DND-41 (cell line): ENCODE measurements around the gene REST.

ENCODE experiments used
- EZH2 ChIP-seq: IDR thresholded peaks from 3 replicates; pipeline ENCODE4 v1.6.1; 2012; ENCODE audit warnings: borderline replicate concordance, low read depth, mild to moderate bottlenecking, moderate library complexity, low read length, inconsistent platforms; ENCODE audit not compliant: severe bottlenecking
- TF ChIP-seq, protein P1 (sequence below): IDR thresholded peaks from 2 replicates; pipeline ENCODE4 v1.5.1; 2012; ENCODE audit warnings: borderline replicate concordance, low read length, moderate library complexity, mild to moderate bottlenecking; ENCODE audit not compliant: poor library complexity, severe bottlenecking; ENCODE audit errors: extremely low read depth

DNA sequence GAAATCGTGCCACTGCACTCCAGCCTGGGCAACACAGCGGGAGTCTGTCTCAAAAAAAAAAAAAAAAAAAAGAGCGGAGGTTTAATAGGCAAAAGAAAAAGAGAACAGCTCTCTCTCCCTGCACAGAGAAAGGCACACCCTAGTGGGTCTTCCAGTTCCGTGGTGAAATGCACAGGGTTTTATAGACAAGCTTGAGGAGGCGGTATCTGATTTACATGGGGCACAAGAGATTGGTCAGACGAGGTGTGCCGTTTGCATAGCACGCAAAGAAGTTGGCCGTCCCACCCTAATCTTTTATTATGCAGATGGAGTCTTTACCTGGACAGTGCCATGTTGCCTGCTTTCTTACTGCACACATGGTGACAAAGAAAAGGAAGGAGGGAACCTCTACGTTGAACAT lies 33.5 kb upstream of the REST start:
- TF ChIP-seq, protein P1, sequence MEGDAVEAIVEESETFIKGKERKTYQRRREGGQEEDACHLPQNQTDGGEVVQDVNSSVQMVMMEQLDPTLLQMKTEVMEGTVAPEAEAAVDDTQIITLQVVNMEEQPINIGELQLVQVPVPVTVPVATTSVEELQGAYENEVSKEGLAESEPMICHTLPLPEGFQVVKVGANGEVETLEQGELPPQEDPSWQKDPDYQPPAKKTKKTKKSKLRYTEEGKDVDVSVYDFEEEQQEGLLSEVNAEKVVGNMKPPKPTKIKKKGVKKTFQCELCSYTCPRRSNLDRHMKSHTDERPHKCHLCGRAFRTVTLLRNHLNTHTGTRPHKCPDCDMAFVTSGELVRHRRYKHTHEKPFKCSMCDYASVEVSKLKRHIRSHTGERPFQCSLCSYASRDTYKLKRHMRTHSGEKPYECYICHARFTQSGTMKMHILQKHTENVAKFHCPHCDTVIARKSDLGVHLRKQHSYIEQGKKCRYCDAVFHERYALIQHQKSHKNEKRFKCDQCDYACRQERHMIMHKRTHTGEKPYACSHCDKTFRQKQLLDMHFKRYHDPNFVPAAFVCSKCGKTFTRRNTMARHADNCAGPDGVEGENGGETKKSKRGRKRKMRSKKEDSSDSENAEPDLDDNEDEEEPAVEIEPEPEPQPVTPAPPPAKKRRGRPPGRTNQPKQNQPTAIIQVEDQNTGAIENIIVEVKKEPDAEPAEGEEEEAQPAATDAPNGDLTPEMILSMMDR = no peak
- no peak for TF ChIP-seq EZH2
